Glutamatergic neuron (in vitro differentiated cells): ENCODE measurements around the gene TMEM79. TPM values are rescaled to one million over a fixed set of nuclear protein-coding genes. Genes with fewer than 3 reads are reported as not detected.

ENCODE experiments used
- DNase-seq: peaks from one replicate; pipeline ENCODE4 v3.0.0; 2022
- H3K27ac Mint-ChIP-seq: one replicate; pipeline ENCODE4 v1.8.0; 2020; ENCODE audit warnings: mild to moderate bottlenecking, mixed read lengths, inconsistent platforms; ENCODE audit not compliant: unreplicated experiment
- H3K27me3 Mint-ChIP-seq: one replicate; pipeline ENCODE4 v1.8.0; 2020; ENCODE audit warnings: mild to moderate bottlenecking, moderate library complexity, mixed read lengths, inconsistent platforms; ENCODE audit not compliant: unreplicated experiment
- H3K36me3 Mint-ChIP-seq: one replicate; pipeline ENCODE4 v1.8.0; 2020; ENCODE audit warnings: mild to moderate bottlenecking, mixed read lengths, inconsistent platforms; ENCODE audit not compliant: unreplicated experiment
- H3K4me1 Mint-ChIP-seq: one replicate; pipeline ENCODE4 v1.8.0; 2020; ENCODE audit warnings: mild to moderate bottlenecking, low read depth, mixed read lengths, inconsistent platforms; ENCODE audit not compliant: unreplicated experiment
- H3K4me3 Mint-ChIP-seq: one replicate; pipeline ENCODE4 v1.8.0; 2020; ENCODE audit warnings: mild to moderate bottlenecking, mixed read lengths, inconsistent platforms; ENCODE audit not compliant: unreplicated experiment
- H3K9me3 Mint-ChIP-seq: one replicate; pipeline ENCODE4 v1.8.0; 2020; ENCODE audit warnings: mild to moderate bottlenecking, moderate library complexity, mixed read lengths, inconsistent platforms; ENCODE audit not compliant: unreplicated experiment
- CTCF ChIP-seq: fragments of 200-600 bp; sonication (generic); IDR thresholded peaks from one replicate; pipeline ENCODE4 v1.5.0; 2021; ENCODE audit not compliant: partially characterized antibody, unreplicated experiment
- total RNA-seq: library from RNA; stranded (reverse); fragmentation: NEBNext Ultra II Directional; extraction: Animal tissue kit (Norgen Biotek cat#: 25700); gene quantifications from one replicate; pipeline ENCODE4 v1.2.1, GENCODE V29; 2021; ENCODE audit not compliant: unreplicated experiment

Gene TMEM79
- total RNA-seq, 1 donor from 2014 or later, result 2.4 TPM

GRCh38 chr1:156260896-156261295 is 23.2 kb upstream of the TMEM79 start:
- no peak for DNase-seq
- H3K27me3 Mint-ChIP-seq, result peaks cover 2% of the 10 kb centered on the region
- no peak for TF ChIP-seq CTCF
- no peaks in the 10 kb centered on the region for H3K36me3 Mint-ChIP-seq
- peak overlapping the region; percentile 33 for H3K4me3 Mint-ChIP-seq
- H3K9me3 Mint-ChIP-seq, result peaks cover 4% of the 10 kb centered on the region
- H3K4me1 Mint-ChIP-seq, result peaks cover 16% of the 10 kb centered on the region
- peak overlapping the region; percentile 53 for H3K27ac Mint-ChIP-seq

- Mint-ChIP-seq H3K4me3 (no peak overlapping the region), H3K4me1 (peaks cover 16% of the 10 kb centered on the region), H3K9me3 (peaks cover 4% of the 10 kb centered on the region), H3K36me3 (peaks cover 7% of the 10 kb centered on the region), H3K27me3 (peaks cover 2% of the 10 kb centered on the region), H3K27ac (no peak overlapping the region)
- no peak for TF ChIP-seq CTCF
- DNase-seq, result no peak
These were observed 21.5 kb upstream of the TMEM79 start for GRCh38 chr1:156262461-156263287.

GRCh38 chr1:156263288-156263655 is 20.9 kb upstream of the TMEM79 start:
- H3K36me3 Mint-ChIP-seq, result peaks cover 7% of the 10 kb centered on the region
- TF ChIP-seq CTCF, result no peak
- no peak overlapping the region for H3K4me3 Mint-ChIP-seq
- H3K27me3 Mint-ChIP-seq, result peaks cover 2% of the 10 kb centered on the region
- DNase-seq, result no peak
- peaks cover 16% of the 10 kb centered on the region for H3K4me1 Mint-ChIP-seq
- H3K9me3 Mint-ChIP-seq, result peaks cover 4% of the 10 kb centered on the region
- no peak overlapping the region for H3K27ac Mint-ChIP-seq

- no peak for TF ChIP-seq CTCF
- DNase-seq, result no peak
- Mint-ChIP-seq H3K27ac (no peak overlapping the region), H3K27me3 (peaks cover 2% of the 10 kb centered on the region), H3K36me3 (peaks cover 7% of the 10 kb centered on the region), H3K4me3 (no peak overlapping the region), H3K9me3 (peaks cover 6% of the 10 kb centered on the region), H3K4me1 (peaks cover 5% of the 10 kb centered on the region)
These were observed 18.1 kb upstream of the TMEM79 start for GRCh38 chr1:156266051-156266450.

GRCh38 chr1:156268336-156268735 is 15.8 kb upstream of the TMEM79 start:
- Mint-ChIP-seq H3K4me1 (peaks cover 1% of the 10 kb centered on the region), H3K4me3 (no peak overlapping the region), H3K27ac (no peak overlapping the region), H3K36me3 (peaks cover 11% of the 10 kb centered on the region), H3K27me3 (peaks cover 4% of the 10 kb centered on the region), H3K9me3 (peaks cover 4% of the 10 kb centered on the region)
- no peak for DNase-seq
- TF ChIP-seq CTCF, result no peak
